Mesenchymal stem cell (in vitro differentiated cells and primary cell): ENCODE results near the gene QSOX2.

Experiments used
- DNase-seq: peaks from one replicate; pipeline ENCODE4 v3.0.0-alpha.2; 2013
- H2AFZ ChIP-seq: one replicate; pipeline ENCODE4 v1.6.1; 2013; ENCODE audit warnings: low read depth, mild to moderate bottlenecking, control low read depth, inconsistent platforms, low read length, moderate library complexity
- H2AK5ac ChIP-seq: 2 replicates; pipeline ENCODE4 v1.6.1; 2013; ENCODE audit warnings: low read length, moderate library complexity, mild to moderate bottlenecking, inconsistent platforms; ENCODE audit not compliant: severe bottlenecking
- H2BK120ac ChIP-seq: one replicate; pipeline ENCODE4 v1.6.1; 2013; ENCODE audit warnings: low read depth, mild to moderate bottlenecking, inconsistent platforms, low read length, moderate library complexity
- H2BK12ac ChIP-seq, 2 experiments: one replicate each; pipeline ENCODE4 v1.6.1; 2013; ENCODE audit warnings: inconsistent platforms in 2 of 2, low read length in 2 of 2, mild to moderate bottlenecking in 2 of 2, moderate library complexity in 2 of 2, control low read depth in 1 of 2
- H2BK15ac ChIP-seq: one replicate; pipeline ENCODE4 v1.6.1; 2013; ENCODE audit warnings: mild to moderate bottlenecking, low read depth, inconsistent platforms; ENCODE audit not compliant: poor library complexity, severe bottlenecking
- H2BK5ac ChIP-seq: 2 replicates; pipeline ENCODE4 v1.6.1; 2013; ENCODE audit warnings: low read depth, mild to moderate bottlenecking, low read length, control low read depth, inconsistent platforms; ENCODE audit not compliant: poor library complexity, severe bottlenecking
- H3K14ac ChIP-seq, 2 experiments: one replicate each; pipeline ENCODE4 v1.6.1; 2013; ENCODE audit warnings: inconsistent platforms in 2 of 2, low read length in 2 of 2, control low read depth in 1 of 2, mild to moderate bottlenecking in 1 of 2, moderate library complexity in 1 of 2
- H3K18ac ChIP-seq, 2 experiments: one replicate each; pipeline ENCODE4 v1.6.1; 2013; ENCODE audit warnings: inconsistent platforms in 2 of 2, low read length in 2 of 2, control low read depth in 1 of 2, low read depth in 1 of 2, mild to moderate bottlenecking in 1 of 2
- H3K23ac ChIP-seq, 2 experiments: one replicate each; pipeline ENCODE4 v1.6.1; 2013; ENCODE audit warnings: inconsistent platforms in 2 of 2, low read length in 2 of 2, mild to moderate bottlenecking in 2 of 2, moderate library complexity in 2 of 2, control low read depth in 1 of 2
- H3K27ac ChIP-seq: 2 replicates; pipeline ENCODE4 v1.5.1; 2013; ENCODE audit warnings: mild to moderate bottlenecking, moderate library complexity, low read length, control low read depth, inconsistent platforms; ENCODE audit not compliant: poor library complexity, severe bottlenecking
- H3K27me3 ChIP-seq, 2 experiments: 2 replicates each; pipeline versions ENCODE4 v1.6.1 to v1.7.0; 2013; ENCODE audit warnings: low read length in 2 of 2, mild to moderate bottlenecking in 2 of 2, moderate library complexity in 2 of 2, control low read depth in 1 of 2, inconsistent platforms in 1 of 2; ENCODE audit not compliant: control insufficient read depth in 1 of 2, insufficient read depth in 1 of 2
- H3K36me3 ChIP-seq, 2 experiments: 2 replicates each; pipeline versions ENCODE4 v1.6.1 to v1.7.0; 2013; ENCODE audit warnings: low read length in 2 of 2, control low read depth in 1 of 2, inconsistent platforms in 1 of 2, low read depth in 1 of 2, mild to moderate bottlenecking in 1 of 2; ENCODE audit not compliant: insufficient read depth in 2 of 2, control insufficient read depth in 1 of 2
- H3K4ac ChIP-seq, 2 experiments: one replicate each; pipeline ENCODE4 v1.6.1; 2013; ENCODE audit warnings: inconsistent platforms in 2 of 2, low read length in 2 of 2, mild to moderate bottlenecking in 2 of 2, moderate library complexity in 2 of 2, control low read depth in 1 of 2, low read depth in 1 of 2
- H3K4me1 ChIP-seq: 2 replicates; pipeline ENCODE4 v1.6.1; 2013; ENCODE audit warnings: low read depth, low read length, control low read depth; ENCODE audit not compliant: control insufficient read depth, insufficient read depth
- H3K4me2 ChIP-seq: 2 replicates; pipeline ENCODE4 v1.6.1; 2013; ENCODE audit warnings: low read length, mild to moderate bottlenecking, inconsistent platforms; ENCODE audit not compliant: poor library complexity, severe bottlenecking
- H3K4me3 ChIP-seq, 2 experiments: 2 replicates each; pipeline versions ENCODE4 v1.5.1 to v1.7.0; 2013; ENCODE audit warnings: low read length in 2 of 2, mild to moderate bottlenecking in 2 of 2, control low read depth in 1 of 2, low read depth in 1 of 2; ENCODE audit not compliant: insufficient read depth in 1 of 2
- H3K79me1 ChIP-seq: replicated peaks from 2 replicates; pipeline ENCODE4 v1.6.1; 2013; ENCODE audit warnings: mild to moderate bottlenecking, control low read depth, low read length, inconsistent platforms; ENCODE audit not compliant: poor library complexity, severe bottlenecking
- H3K9ac ChIP-seq: 2 replicates; pipeline ENCODE4 v1.7.0; 2013; ENCODE audit warnings: mild to moderate bottlenecking, low read length, moderate library complexity
- H3K9me3 ChIP-seq: 2 replicates; pipeline ENCODE4 v1.7.0; 2013; ENCODE audit warnings: mild to moderate bottlenecking, low read length; ENCODE audit not compliant: control insufficient read depth
- H4K8ac ChIP-seq: one replicate; pipeline ENCODE4 v1.6.1; 2013; ENCODE audit warnings: inconsistent platforms, mild to moderate bottlenecking, low read length, moderate library complexity
- H4K91ac ChIP-seq: one replicate; pipeline ENCODE4 v1.6.1; 2013; ENCODE audit warnings: mild to moderate bottlenecking, low read length, inconsistent platforms
- WGBS: methylation state at CpG from one replicate; pipeline ENCODE4 v1.1.7; 2013; ENCODE audit warnings: mixed read lengths; 5-methylcytosine and 5-hydroxymethylcytosine counted together

QSOX2 gene

DNA sequence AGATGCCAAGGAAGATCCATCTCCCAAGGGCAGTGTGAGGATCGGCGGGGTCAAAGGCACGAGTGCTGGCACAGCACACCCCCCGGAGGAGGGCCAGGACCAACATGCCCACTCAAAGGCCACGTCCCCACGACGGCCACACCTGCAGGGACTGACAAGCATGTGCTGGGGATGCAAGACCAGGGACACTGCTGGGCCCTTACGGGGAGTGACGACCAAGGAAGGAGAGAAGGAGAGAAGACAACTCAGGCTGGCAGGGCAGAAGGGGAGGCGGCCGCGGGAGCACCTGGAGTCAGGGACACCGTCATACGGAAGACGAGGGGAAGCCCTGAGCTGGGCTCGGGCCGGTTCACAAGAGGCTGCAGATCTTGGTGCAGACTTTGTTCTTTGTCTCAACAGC is 10.4 kb downstream of the QSOX2 start:
- no peak overlapping the region for H4K91ac ChIP-seq
- H3K27ac ChIP-seq: no peak overlapping the region
- H3K9me3 ChIP-seq: no peaks in the 10 kb centered on the region
- 98% methylated on average over 17 of the region's 17 CpGs for WGBS
- H3K79me1 ChIP-seq: peaks cover 63% of the 10 kb centered on the region
- no peak for DNase-seq
- H4K8ac ChIP-seq: no peak overlapping the region
- no peaks in the 10 kb centered on the region for H3K27me3 ChIP-seq
- no peak overlapping the region for H2BK5ac ChIP-seq
- peaks cover 4 to 43% of the 10 kb centered on the region in 2 experiments for H3K36me3 ChIP-seq
- no peak overlapping the region for H3K14ac ChIP-seq
- peaks cover 5% of the 10 kb centered on the region for H3K4me1 ChIP-seq
- no peak overlapping the region for H3K4ac ChIP-seq
- no peak overlapping the region for H2BK12ac ChIP-seq
- no peak overlapping the region for H2BK120ac ChIP-seq
- no peak overlapping the region for H3K4me3 ChIP-seq
- H2BK15ac ChIP-seq: no peak overlapping the region
- no peak overlapping the region for H3K23ac ChIP-seq
- no peak overlapping the region for H2AK5ac ChIP-seq
- H2AFZ ChIP-seq: no peak overlapping the region
- no peak overlapping the region for H3K18ac ChIP-seq
- no peak overlapping the region for H3K4me2 ChIP-seq
- H3K9ac ChIP-seq: no peak overlapping the region

DNA sequence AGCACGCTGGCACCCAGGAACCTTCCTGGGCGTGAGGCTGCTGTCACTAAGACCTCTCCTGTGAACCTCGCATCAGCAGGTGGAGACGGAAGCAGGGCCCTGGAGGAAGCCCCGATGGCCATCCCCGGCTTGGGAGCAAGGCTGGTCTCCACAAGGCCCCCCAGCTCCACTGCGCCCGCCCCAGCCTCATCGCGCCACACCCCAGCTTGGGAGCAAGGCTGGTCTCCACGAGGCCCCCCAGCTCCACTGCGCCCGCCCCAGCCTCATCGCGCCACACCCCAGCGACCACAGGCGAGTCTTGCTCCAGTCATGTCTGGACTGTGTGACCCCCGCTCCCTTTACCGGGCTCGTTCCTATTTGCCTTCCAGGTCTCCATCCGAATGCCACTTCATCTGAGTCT is 11.0 kb downstream of the QSOX2 start:
- H2BK15ac ChIP-seq: no peak overlapping the region
- H4K91ac ChIP-seq: no peak overlapping the region
- no peak overlapping the region for H2AK5ac ChIP-seq
- no peak overlapping the region for H3K4me2 ChIP-seq
- no peak overlapping the region for H3K18ac ChIP-seq
- H2AFZ ChIP-seq: no peak overlapping the region
- H4K8ac ChIP-seq: no peak overlapping the region
- no peak overlapping the region for H3K4me3 ChIP-seq
- H2BK120ac ChIP-seq: no peak overlapping the region
- H3K4me1 ChIP-seq: peaks cover 5% of the 10 kb centered on the region
- DNase-seq: no peak
- H3K23ac ChIP-seq: no peak overlapping the region
- no peak overlapping the region for H3K9ac ChIP-seq
- H3K27me3 ChIP-seq: no peaks in the 10 kb centered on the region
- H3K27ac ChIP-seq: no peak overlapping the region
- H3K14ac ChIP-seq: no peak overlapping the region
- H2BK5ac ChIP-seq: no peak overlapping the region
- no peaks in the 10 kb centered on the region for H3K9me3 ChIP-seq
- H3K36me3 ChIP-seq: peaks cover 4 to 43% of the 10 kb centered on the region in 2 experiments
- peaks cover 62% of the 10 kb centered on the region for H3K79me1 ChIP-seq
- no peak overlapping the region for H2BK12ac ChIP-seq
- H3K4ac ChIP-seq: no peak overlapping the region
- WGBS: 97% methylated on average over 21 of the region's 21 CpGs

DNA sequence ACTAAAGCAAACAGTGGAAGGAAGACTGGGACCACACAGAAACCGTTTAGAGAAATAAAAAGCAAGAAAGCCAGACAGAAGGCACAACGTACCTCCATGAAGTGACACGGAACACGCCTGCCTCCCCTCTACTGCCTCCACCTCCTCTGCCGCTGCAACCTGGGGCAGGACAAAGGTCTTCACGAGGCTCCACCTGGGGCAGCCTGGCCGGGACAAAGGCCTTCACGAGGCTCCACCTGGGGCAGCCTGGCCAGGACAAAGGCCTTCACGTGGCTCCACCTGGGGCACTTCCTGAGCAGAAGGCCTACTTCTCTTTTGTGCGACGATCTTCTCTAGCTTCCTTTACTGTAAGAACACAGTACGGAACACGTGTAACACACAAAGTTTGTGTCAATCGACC is 11.7 kb downstream of the QSOX2 start:
- Histone ChIP-seq H2BK120ac (no peak overlapping the region), H3K4me3 (no peak overlapping the region), H3K36me3 (peaks cover 4 to 41% of the 10 kb centered on the region in 2 experiments), H3K9ac (no peak overlapping the region), H3K27ac (no peak overlapping the region), H4K8ac (no peak overlapping the region), H2AK5ac (no peak overlapping the region), H3K18ac (no peak overlapping the region), H3K79me1 (peaks cover 57% of the 10 kb centered on the region), H3K9me3 (no peaks in the 10 kb centered on the region), H2BK12ac (no peak overlapping the region), H3K23ac (no peak overlapping the region), H2BK5ac (no peak overlapping the region), H3K4me2 (no peak overlapping the region), H2AFZ (no peak overlapping the region), H3K4me1 (peaks cover 5% of the 10 kb centered on the region), H4K91ac (no peak overlapping the region), H3K4ac (no peak overlapping the region), H3K27me3 (no peaks in the 10 kb centered on the region), H2BK15ac (no peak overlapping the region), H3K14ac (no peak overlapping the region)
- WGBS: 98% methylated on average over 14 of the region's 14 CpGs
- DNase-seq: no peak

DNA sequence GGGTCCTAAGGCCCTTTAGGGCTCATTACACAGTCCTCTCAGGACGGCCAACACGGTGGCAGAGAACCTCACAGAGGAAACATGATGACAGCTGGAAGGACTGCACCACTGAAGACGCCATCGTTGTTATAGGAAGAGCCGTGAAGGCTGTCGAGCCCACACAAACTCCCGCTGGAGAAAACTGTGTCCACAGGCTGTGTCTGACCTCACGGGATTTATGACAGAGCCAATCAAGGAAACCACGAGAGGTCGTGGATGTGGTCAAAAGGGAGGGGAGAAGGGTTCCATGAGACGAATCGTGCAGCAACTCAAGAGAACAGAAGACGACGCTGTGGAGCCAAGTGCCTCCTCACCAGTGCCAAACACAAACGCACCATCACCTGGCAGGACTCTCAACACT is 12.2 kb downstream of the QSOX2 start:
- Histone ChIP-seq H3K36me3 (peaks cover 4 to 41% of the 10 kb centered on the region in 2 experiments), H3K4me3 (no peak overlapping the region), H3K23ac (no peak overlapping the region), H3K79me1 (peaks cover 53% of the 10 kb centered on the region), H3K4me2 (no peak overlapping the region), H2AFZ (no peak overlapping the region), H4K91ac (no peak overlapping the region), H3K9me3 (no peaks in the 10 kb centered on the region), H2BK15ac (no peak overlapping the region), H3K4me1 (peaks cover 7% of the 10 kb centered on the region), H2BK5ac (no peak overlapping the region), H3K14ac (no peak overlapping the region), H2BK12ac (no peak overlapping the region), H2BK120ac (no peak overlapping the region), H3K27me3 (no peaks in the 10 kb centered on the region), H3K4ac (no peak overlapping the region), H2AK5ac (no peak overlapping the region), H3K9ac (no peak overlapping the region), H4K8ac (no peak overlapping the region), H3K18ac (no peak overlapping the region), H3K27ac (no peak overlapping the region)
- 80% methylated on average over 15 of the region's 15 CpGs for whole genome bisulfite sequencing
- DNase-seq: no peak
